Erythroblast (primary cell): Measurements from ENCODE around the gene AOAH.

Source experiments
- GATA1 ChIP-seq: IDR thresholded peaks from 2 replicates; pipeline ENCODE4 v1.6.1; 2011; ENCODE audit warnings: low read depth, mild to moderate bottlenecking, control low read depth, low read length, moderate library complexity
- POLR2A ChIP-seq: IDR thresholded peaks from 2 replicates; pipeline ENCODE4 v1.6.1; 2011; ENCODE audit warnings: mild to moderate bottlenecking, low read length

GRCh38 chr7:36527549-36527913, 196.8 kb downstream of the AOAH start:
- TF ChIP-seq POLR2A = no peak
- TF ChIP-seq GATA1 = no peak
